GM21390 (cell line): ENCODE results near the gene PANK4.

Experiments
- ATAC-seq: cut with Tn5 transposase; IDR thresholded peaks from one replicate; pipeline ENCODE4 v1.9.1; 2021; ENCODE audit not compliant: unreplicated experiment

PANK4 gene

DNA sequence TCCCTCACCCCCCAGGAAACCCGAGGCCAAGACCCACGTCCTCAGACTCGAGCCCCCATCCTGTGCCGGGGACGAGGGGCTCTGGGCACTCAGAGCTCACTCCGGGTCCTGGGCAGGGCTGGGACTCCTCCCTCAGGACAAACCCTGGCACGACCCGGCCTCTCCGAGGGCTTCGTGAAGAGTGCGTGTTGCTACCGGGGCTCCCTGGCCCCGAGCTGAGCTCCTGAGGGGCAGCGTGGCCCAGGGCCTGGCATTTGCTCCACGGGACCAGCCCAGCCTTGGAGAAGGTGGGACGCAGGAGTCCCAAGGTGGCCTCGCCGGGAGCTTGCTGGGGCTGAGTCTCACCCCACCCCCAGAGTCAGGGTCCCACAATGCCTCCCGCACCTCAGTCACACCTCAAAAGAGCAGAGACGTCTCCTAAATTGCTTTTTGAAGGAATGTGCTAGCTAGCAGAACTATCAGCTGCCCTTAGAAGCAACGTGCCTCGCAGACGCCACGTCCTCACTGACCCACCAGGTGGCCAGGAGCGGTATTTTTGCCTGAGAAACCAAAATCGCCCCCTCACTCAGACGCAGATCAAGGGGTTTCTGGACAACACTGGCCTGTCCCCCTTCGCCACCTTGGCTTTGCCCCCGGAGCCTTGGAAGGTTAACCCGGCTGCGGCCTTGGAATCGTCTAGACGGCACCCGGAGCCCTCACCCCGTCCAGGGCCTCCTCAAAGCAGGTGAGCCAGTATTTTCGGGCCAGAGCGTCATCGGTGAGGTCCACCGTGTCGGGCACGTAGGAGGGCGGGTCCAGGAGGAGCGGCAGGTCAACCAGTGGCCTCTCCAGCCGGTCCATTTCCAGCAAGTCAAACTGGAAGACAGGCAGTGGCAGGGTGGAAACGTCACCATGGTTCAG is 11.3 kb downstream of the PANK4 start:
- ATAC-seq, result no peak

DNA sequence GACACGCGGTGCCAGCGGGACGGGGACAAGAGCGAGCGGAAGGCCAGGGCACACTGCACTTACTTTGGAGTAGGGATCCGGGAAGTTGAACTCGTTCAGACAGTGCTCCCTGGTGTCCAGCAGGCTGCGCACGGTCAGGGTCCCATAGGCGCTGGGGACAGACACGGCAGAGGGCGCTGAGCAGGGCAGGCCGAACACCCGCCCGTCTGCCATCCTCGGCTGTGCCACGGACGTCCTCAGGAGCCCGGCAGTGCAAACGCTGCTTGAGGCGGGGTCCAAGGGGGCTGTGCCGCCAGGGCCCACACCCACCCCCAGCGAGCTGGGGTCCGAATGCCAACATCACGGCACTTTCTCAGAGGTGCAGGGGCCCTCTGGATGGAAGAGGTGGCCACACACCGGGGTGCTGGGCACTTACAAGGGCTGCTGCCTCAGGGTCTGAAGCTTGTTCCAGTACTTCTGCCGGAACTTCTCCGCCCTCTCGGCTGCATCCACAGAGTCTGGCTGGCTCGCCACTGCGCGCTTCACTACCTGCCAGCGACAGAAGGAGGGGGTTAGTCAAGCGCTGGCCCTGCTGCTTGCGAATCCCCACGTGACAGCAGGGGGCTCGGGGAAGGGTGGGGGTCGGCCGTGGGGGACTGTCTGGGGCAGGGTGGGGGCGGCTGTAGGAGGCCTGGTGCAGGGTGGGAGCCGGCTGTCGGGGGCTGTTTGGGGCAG is 12.3 kb downstream of the PANK4 start:
- no peak for ATAC-seq

DNA sequence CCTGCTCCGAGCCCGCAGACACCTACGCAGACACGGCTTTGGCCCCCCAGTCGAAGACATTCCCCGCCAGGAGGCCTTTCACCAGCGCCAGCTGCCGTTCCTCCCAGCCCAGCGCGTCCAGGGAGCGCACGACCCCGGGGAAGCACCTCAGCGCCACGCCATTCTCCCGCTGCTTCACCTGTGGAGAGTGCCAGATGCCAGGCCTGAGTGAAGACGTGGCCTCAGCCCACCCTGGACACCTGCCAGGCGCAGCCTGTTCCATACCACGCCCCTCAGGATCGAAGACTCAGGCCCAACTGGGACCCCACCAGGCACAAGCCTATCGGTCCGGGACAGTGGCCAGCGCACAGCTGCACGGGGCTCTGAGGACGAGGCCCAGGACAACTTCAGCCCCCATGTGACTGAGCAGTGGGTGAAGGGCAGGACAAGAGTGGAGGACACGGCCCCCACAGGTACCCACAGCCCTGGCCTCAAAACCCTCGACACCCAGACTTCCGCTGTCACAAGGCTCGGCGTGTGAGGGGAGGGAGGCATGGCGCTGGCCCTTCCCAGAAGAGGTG is 13.5 kb downstream of the PANK4 start:
- no peak for ATAC-seq

DNA sequence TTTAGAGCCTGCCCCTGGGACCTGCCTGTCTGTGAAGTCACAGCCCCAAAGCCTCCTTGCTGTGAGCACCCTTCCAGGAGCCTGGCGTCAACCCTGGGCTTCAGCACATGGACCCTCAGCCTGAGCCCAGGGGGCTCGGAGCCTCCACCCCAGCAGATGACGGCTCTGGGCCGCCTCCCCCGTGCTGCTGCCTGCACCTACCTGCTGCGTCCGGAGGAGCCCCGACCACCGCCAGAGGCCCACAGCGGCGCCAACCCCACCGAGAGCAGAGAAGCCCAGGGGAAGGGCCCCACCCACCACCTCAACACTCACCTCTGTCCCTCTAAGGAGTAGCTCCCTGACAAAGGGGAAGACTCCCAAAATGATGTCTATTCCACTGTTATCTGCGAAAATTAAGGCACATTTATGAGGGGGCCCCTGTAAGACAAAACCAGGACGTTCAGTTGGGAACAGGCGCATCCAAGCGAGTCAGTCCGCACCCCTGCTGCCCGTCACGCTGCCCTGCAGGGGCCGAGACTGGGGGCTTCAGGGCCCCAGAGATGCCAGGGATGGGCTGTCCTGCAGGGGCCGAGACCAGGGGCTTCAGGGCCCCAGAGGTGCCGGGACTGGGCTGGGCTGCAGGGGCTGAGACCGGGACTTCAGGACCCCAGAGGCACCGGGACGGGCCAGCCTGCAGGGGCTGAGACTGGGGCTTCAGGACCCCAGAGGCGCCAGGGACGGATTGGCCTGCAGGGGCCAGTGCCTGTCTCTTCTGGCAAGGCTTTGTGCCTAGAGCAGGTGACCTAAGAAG is 15.8 kb downstream of the PANK4 start:
- no peak for ATAC-seq

DNA sequence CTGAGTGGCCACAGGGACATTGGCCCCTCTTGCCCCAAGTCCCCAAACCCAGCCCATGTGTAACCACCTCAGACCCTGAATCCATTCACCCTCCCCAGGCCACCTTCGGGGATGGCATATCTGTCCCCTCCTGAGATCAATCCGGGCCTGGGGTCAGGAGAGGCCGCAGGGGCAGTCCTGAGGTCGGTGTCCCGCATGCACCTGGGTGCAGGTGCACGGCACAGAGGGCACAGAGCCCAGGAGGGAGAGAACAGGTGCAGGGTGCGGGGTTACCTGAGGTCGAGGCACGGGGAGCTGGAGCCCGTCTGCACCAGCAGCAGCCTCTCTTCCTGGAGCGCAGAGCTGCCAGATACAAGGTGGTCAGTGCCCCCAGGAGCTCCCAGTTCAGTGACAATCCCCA is 16.8 kb downstream of the PANK4 start:
- ATAC-seq, result no peak

DNA sequence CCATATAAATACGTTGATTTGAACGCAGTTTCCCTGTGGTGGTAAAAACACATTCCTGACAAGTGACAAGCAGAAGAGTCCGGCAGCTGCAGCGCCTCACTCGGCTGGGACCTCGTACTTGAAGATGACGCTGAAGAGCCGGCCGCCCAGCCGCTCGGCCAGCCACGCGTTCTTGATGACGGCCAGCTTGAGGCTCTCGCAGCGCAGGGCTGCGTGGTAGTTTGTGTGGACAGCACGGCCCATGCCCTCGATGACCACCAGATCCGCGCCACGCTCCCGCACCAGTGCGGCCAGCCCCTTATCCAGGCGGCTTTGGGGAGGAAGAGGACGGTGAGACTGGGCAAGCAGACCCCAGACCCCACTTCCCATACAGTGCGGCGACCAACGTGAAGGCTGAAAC is 17.6 kb downstream of the PANK4 start:
- ATAC-seq, result no peak

DNA sequence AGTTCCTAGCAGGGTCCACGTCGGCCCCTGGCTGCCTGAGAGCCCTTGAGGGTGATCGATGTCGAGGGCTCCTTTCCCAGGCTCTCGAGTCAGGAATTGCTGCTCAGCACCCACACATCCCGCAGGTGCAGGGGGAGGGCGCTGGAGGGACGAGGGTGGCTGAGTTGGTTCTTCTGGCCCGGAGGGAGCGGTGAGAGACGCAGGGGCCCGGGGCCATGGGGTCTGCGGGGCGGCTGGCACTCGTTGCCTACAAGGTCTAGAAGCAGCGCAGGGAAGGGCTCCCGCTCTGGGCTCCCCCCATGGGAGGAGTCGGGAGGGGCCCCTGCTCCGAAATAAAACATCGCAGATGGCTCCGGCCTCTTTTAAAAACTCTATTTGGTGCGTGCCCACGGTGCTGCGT is 18.2 kb downstream of the PANK4 start:
- no peak for ATAC-seq

DNA sequence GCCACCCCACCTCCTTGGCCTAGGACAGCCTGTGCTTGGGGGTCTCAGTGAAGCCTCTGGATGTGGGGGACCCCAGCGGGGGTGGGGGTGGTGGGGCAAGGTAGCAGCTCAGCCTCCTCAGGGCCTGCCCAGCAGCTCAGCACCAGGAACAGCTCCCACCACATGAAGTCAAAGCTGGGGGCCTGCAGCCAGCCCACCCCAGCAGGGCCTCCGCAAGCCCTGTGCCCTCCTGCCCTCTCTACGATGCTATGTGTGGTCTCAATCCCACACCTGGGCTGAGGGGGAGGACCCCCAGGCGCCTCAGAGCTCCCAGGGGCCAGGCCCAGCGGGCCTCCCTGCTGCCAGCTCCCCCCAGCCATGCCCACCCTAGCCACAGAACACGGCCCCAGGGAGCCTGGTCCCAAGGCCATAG is 18.6 kb downstream of the PANK4 start:
- ATAC-seq, result no peak

DNA sequence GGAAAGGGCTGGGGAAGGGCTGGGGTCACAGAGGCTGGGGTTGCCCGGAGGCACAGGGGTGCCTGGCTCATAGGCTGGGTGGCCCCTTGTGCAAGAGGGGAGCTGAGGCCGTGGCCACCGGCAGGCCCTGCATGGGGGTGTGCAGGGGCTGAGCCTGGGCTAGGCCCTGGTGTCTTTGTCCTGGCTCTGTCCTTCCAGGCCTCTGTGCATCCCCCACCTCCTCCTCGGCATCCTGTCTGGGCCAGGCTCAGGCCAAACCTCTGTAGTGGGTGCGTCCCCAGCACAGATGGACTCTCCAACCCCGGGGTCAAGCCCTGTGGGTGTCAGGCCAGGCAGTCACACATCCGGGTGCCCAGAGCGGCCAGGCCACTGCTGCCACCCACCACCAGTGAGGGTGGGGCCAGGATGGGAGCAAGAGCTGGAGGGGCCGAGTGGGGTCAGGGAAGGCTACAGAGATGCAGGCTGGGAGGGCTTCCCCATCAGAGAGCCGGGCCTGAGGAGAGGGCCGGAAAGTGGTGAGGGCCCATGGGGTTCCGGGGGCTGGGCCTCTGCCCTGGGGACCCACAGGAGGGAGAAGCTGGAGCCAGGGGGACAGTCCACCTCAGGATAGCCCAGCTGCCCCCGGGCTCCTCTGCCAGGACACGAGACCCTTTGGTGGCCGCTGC is 19.4 kb downstream of the PANK4 start:
- no peak for ATAC-seq

DNA sequence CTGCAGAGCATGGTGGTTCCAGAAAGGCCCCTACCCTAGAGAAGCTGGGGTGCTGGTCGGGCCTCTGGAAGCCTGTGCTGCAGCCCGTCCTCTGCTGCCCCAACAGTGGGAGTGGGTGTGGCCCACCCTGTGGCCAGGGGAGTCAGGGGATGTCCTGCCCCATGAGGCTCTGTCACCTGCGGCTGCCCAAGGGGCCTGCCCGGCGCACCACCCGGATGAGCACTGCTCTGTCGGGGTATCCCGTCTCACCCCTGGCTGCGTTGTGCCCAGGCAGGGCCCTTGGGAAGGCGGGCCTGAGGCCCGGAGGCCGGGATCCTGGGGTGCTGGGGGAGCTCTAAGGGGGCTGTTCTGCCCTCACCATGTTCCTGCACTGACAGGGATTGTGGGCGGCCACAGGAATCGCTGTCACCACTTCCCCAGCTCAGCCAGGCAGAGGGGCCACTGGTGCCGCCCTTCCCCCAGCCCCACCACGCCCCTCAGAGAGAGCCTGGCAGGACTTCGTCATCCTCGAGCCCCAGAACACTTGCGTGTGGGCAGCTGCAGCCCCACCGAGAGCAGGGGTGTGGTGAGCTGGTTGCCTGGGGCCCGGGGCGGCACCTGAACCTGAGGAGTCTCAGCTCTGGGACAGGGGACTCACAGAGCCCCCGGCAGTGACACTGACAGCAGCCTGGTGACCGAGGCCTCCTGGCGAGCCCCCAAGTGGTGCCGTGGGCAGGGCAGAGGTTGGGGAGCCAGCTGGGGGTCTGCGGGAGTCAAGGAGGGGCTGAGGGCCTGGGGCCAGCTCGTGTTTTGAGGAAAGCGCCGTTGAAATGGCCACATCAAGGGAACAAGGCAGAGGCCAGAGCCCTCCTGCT is 20.2 kb downstream of the PANK4 start:
- ATAC-seq, result no peak

DNA sequence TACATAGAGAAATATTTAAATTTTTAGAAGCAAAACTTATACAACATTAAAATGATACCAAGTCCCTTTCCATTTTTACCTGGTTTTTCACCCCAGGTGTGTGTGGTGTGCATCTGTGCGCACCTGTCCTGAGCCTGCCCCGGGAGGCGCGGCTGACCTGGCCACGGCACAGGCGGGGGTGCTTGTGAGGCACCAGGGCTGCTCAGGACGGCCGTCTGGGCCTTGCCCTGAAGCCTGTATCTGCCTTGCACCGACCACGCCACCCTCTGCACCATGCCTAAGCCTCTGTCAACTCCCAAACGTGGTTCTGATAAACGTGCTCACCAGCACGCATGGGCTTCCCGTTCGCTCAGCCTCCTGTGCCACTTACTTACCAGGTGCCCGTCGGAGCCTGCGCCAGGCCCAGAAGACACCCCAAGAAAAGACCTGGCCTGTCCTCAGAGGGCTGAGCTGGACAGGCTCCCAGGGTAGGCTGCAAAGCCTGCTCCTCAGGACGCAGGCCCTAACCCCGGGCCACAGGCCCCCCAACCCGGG is 20.9 kb downstream of the PANK4 start:
- ATAC-seq, result no peak

DNA sequence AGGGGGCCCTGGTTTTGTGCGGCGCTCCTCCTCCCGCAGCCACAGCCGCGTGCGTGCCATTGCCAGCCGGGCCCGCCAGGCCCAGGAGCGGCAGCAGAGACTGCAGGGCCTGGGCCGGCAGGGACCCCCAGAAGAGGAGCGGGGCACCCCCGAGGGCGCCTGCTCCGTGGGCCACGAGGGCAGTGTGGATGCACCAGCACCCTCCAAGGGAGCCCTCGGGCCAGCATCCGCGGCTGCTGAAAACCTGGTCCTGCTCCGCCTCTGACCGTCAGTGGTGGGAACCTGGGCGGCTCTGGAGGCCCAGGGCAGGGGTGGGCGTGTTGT is 21.5 kb downstream of the PANK4 start:
- no peak for ATAC-seq

DNA sequence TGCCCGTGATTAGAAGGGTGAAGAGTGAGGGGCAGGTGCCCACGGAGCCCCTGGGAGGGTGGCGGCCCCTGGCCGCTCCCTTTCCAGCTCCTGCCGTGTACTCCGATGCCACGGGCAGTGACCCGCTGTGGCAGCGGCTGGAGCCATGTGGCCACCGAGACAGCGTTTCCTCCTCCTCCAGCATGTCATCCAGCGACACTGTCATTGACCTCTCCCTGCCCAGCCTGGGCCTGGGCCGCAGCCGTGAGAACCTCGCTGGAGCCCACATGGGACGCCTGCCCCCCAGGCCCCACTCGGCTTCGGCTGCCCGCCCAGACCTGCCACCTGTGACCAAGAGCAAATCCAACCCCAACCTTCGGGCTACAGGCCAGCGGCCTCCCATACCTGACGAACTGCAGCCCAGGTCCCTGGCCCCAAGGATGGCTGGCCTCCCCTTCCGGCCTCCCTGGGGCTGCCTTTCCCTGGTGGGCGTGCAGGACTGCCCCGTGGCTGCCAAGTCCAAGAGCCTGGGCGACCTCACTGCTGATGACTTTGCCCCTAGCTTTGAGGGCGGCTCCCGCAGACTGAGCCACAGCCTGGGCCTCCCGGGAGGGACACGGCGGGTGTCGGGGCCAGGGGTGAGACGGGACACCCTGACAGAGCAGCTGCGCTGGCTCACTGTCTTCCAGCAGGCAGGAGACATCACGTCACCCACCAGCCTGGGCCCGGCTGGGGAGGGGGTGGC is 22.0 kb downstream of the PANK4 start:
- ATAC-seq, result no peak

DNA sequence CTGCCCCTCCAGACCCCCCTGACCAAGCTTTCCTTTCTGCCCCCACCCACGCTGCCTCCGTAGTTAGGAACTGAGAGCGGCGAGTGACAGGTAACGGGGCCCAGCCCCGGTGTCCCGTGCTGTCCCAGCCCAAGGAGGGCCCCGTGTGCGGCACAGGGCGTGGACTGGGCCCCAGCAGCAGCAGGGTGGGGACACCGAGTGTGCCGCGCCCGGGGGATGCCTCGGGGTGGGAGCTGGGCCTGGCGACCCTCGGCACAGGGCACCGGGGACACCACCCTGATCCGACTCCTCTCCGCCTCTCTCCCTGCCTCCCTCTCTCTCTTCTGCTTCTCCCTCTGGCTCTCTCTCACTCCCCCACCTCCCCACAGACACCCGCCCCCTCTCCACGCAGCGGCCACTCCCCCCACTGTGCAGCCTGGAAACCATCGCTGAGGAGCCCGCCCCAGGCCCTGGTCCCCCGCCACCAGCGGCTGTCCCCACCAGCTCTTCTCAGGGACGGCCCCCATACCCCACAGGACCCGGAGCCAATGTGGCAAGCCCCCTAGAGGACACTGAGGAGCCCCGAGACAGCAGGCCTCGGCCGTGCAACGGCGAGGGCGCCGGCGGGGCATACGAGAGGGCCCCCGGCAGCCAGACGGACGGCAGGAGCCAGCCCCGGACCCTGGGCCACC is 22.7 kb downstream of the PANK4 start:
- ATAC-seq, result no peak

DNA sequence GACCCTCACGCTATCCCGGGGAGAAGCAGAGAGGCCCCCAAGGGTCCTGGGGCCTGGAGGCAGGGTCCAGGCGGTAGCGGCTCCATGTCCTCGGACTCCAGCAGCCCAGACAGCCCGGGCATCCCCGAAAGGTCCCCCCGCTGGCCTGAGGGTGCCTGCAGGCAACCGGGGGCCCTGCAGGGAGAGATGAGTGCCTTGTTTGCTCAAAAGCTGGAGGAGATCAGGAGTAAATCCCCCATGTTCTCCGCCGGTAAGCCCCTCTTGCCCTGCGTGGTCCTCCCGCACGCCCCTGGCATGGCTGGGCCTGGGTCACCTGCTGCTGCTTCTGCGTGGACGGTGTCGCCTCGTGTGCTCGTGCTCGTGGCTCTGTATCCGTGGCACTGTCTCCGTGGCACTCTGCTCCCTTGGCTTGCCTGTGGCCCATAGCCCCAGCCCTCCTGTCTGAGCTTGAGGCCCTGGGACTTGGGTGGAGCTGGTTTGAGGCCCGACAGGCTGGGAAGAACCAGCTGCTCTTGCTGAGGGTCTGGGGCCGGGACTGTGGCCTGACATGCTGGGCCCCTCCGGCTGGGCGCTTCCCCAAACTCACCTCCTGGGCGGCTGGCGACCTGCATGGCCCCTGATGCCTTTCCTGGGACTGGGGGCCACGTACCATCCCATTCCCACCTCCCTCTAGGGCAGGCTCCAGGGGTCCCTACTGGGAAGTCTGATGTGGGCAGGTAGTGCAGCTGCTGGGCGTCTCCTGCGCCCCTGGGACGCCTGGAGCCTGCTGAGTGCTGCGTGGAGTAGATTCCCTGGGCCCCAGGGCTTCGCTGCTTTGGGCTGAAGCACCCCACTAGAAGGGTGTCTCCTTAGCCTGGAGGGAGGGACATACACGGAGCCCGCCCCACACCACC is 23.5 kb downstream of the PANK4 start:
- ATAC-seq, result no peak

DNA sequence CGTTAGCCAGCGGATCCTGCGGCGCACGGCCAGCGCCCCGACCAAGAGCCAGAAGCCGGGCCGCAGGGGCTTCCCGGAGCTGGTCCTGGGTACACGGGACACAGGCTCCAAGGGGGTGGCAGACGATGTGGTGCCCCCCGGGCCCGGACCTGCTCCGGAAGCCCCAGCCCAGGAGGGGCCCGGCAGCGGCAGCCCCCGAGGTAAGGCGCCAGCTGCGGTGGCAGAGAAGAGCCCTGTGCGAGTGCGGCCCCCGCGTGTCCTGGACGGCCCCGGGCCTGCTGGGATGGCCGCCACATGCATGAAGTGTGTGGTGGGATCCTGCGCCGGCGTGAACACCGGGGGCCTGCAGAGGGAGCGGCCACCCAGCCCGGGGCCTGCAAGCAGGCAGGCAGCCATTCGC is 24.2 kb downstream of the PANK4 start:
- no peak for ATAC-seq

DNA sequence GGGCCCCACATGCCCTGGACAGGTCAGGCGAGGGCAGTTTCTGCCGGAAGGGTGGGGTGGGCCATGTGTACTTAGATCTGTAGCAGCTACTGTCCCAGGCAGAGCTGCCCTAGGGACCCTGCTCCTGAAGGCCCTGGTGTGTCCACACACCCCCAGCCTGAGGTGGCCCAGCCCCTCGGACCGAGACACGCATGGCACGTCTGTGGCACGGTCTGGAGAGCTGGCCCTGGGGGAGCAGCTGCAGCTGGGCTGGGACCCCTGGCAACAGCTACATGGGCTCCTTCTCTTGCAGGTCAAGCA is 24.6 kb downstream of the PANK4 start:
- ATAC-seq, result no peak
